ENCODE measurements around the gene GPR35. TPM values are rescaled to one million over a fixed set of nuclear protein-coding genes. Genes with fewer than 3 reads are reported as not detected.

Gene GPR35
- total and polyA plus RNA-seq, 2 of the 13 experiments (the other 11 are each of a cell fraction or from before 2014, with no cell fraction given), result 27.1 to 44.2 TPM

DNA sequence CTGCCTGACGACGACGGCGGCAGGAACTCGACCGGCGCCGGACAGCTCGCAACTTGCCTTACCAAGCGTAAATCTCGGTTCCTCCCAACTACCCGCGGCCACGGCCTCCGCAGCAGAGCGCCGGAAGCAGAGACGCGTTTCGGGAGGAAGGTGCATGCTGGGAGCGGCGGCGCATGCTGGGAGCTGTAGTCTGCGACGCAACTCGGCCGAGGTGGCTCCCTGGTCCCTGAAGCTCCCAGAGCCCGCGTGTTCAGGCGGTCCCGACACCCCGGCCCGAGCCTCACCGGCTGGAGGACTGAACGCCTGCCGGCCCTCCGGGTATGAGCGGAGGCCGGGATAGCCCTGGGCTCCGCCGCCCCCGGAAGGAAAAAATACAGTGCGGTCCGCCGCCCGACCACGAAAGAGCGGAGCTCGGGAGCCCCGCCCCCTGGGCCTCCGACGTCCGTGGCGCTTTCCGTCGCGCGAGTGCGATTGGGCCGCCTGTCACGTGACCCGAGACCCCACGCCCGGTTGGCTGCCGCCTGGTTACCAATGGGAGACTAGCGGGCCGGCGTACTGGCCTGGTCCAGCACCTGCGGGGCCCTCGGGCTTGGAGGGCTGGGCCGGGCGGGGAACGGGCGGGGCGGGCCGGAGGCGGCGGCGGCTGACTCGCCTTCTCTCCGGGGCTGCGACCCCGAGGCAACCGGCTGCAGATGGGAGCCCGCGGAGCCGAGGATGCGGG, 38.9 kb upstream of the GPR35 start, which contains the start of gene CAPN10 (continued):
- TF ChIP-seq, protein P1, sequence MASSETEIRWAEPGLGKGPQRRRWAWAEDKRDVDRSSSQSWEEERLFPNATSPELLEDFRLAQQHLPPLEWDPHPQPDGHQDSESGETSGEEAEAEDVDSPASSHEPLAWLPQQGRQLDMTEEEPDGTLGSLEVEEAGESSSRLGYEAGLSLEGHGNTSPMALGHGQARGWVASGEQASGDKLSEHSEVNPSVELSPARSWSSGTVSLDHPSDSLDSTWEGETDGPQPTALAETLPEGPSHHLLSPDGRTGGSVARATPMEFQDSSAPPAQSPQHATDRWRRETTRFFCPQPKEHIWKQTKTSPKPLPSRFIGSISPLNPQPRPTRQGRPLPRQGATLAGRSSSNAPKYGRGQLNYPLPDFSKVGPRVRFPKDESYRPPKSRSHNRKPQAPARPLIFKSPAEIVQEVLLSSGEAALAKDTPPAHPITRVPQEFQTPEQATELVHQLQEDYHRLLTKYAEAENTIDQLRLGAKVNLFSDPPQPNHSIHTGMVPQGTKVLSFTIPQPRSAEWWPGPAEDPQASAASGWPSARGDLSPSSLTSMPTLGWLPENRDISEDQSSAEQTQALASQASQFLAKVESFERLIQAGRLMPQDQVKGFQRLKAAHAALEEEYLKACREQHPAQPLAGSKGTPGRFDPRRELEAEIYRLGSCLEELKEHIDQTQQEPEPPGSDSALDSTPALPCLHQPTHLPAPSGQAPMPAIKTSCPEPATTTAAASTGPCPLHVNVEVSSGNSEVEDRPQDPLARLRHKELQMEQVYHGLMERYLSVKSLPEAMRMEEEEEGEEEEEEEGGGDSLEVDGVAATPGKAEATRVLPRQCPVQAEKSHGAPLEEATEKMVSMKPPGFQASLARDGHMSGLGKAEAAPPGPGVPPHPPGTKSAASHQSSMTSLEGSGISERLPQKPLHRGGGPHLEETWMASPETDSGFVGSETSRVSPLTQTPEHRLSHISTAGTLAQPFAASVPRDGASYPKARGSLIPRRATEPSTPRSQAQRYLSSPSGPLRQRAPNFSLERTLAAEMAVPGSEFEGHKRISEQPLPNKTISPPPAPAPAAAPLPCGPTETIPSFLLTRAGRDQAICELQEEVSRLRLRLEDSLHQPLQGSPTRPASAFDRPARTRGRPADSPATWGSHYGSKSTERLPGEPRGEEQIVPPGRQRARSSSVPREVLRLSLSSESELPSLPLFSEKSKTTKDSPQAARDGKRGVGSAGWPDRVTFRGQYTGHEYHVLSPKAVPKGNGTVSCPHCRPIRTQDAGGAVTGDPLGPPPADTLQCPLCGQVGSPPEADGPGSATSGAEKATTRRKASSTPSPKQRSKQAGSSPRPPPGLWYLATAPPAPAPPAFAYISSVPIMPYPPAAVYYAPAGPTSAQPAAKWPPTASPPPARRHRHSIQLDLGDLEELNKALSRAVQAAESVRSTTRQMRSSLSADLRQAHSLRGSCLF (CRISPR knock-in tag; IDR thresholded peaks at IDR 0.05; ENCODE audit: borderline replicate concordance), result 0 out of 2 replicates have a peak, but pooled peaks have one; percentile 35
- TF ChIP-seq IRF2 (CRISPR knock-in tag; IDR thresholded peaks at IDR 0.05), result peak; percentile 98
- TF ChIP-seq ZNF737 (CRISPR knock-in tag; IDR thresholded peaks at IDR 0.05; ENCODE audit: borderline replicate concordance), result 0 out of 2 replicates have a peak, but pooled peaks have one; percentile 60
- peak; percentile 50 for TF ChIP-seq ZIK1 (CRISPR knock-in tag; IDR thresholded peaks at IDR 0.05; ENCODE audit: borderline replicate concordance, low read depth)
- TF ChIP-seq, protein P2, sequence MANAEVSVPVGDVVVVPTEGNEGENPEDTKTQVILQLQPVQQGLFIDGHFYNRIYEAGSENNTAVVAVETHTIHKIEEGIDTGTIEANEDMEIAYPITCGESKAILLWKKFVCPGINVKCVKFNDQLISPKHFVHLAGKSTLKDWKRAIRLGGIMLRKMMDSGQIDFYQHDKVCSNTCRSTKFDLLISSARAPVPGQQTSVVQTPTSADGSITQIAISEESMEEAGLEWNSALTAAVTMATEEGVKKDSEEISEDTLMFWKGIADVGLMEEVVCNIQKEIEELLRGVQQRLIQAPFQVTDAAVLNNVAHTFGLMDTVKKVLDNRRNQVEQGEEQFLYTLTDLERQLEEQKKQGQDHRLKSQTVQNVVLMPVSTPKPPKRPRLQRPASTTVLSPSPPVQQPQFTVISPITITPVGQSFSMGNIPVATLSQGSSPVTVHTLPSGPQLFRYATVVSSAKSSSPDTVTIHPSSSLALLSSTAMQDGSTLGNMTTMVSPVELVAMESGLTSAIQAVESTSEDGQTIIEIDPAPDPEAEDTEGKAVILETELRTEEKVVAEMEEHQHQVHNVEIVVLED (CRISPR knock-in tag; IDR thresholded peaks at IDR 0.05; ENCODE audit: borderline replicate concordance), result peak; percentile 98
- no peak for TF ChIP-seq ISX (CRISPR knock-in tag; conservative IDR thresholded peaks at IDR 0.05)
- TF ChIP-seq ZNF274 (CRISPR knock-in tag; IDR thresholded peaks at IDR 0.05), result peak; percentile 24; the same call in 1 of the 2 replicates
- TF ChIP-seq MATR3 (CRISPR knock-in tag; IDR thresholded peaks at IDR 0.05), result no peak
- TF ChIP-seq, protein P3, sequence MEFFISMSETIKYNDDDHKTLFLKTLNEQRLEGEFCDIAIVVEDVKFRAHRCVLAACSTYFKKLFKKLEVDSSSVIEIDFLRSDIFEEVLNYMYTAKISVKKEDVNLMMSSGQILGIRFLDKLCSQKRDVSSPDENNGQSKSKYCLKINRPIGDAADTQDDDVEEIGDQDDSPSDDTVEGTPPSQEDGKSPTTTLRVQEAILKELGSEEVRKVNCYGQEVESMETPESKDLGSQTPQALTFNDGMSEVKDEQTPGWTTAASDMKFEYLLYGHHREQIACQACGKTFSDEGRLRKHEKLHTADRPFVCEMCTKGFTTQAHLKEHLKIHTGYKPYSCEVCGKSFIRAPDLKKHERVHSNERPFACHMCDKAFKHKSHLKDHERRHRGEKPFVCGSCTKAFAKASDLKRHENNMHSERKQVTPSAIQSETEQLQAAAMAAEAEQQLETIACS (CRISPR knock-in tag; IDR thresholded peaks at IDR 0.05), result peak; percentile 53; the same call in 1 of the 2 replicates
- TF ChIP-seq, protein P4, sequence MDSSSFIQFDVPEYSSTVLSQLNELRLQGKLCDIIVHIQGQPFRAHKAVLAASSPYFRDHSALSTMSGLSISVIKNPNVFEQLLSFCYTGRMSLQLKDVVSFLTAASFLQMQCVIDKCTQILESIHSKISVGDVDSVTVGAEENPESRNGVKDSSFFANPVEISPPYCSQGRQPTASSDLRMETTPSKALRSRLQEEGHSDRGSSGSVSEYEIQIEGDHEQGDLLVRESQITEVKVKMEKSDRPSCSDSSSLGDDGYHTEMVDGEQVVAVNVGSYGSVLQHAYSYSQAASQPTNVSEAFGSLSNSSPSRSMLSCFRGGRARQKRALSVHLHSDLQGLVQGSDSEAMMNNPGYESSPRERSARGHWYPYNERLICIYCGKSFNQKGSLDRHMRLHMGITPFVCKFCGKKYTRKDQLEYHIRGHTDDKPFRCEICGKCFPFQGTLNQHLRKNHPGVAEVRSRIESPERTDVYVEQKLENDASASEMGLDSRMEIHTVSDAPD (CRISPR knock-in tag; IDR thresholded peaks at IDR 0.05), result peak; percentile 15; the same call in 1 of the 2 replicates
- TF ChIP-seq CCAR2 (optimal IDR thresholded peaks at IDR 0.05; ENCODE audit: low read depth, low read length), result no peak
- no peak for TF ChIP-seq HNF4G (IDR thresholded peaks at IDR 0.05; ENCODE audit: borderline replicate concordance, low read depth, low read length)
- no peak for TF ChIP-seq HNF4G (CRISPR knock-in tag; IDR thresholded peaks at IDR 0.05; ENCODE audit: borderline replicate concordance, low read depth)
- TF ChIP-seq TSC22D2 (CRISPR knock-in tag; IDR thresholded peaks at IDR 0.05; ENCODE audit: borderline replicate concordance), result peak; percentile 50
- TF ChIP-seq SNRNP70 (IDR thresholded peaks at IDR 0.05; ENCODE audit: low read depth, low read length), result no peak
- TF ChIP-seq NFIB (CRISPR knock-in tag; IDR thresholded peaks at IDR 0.05; ENCODE audit: borderline replicate concordance), result no peak
- TF ChIP-seq PAX8 (CRISPR knock-in tag; IDR thresholded peaks at IDR 0.05; ENCODE audit: borderline replicate concordance), result no peak
- TF ChIP-seq RARG (CRISPR knock-in tag; IDR thresholded peaks at IDR 0.05; ENCODE audit: low read depth), result 0 out of 2 replicates have a peak, but pooled peaks have one; percentile 52
